Karpas-422 (cell line): ENCODE results near the gene CATSPER3. TPM values are rescaled to one million over a fixed set of nuclear protein-coding genes. Genes with fewer than 3 reads are reported as not detected.

ENCODE experiments used
- DNase-seq: peaks from one replicate; pipeline ENCODE4 v3.0.0-alpha.2; 2015
- H2AFZ ChIP-seq: fragments of 200-600 bp; sonication (generic); 2 replicates; pipeline ENCODE4 v1.6.1; 2014; ENCODE audit warnings: antibody characterized with exemption, low read length, mixed read lengths
- H3K27ac ChIP-seq: fragments of 200-600 bp; sonication (generic); 2 replicates; pipeline ENCODE4 v1.5.1; 2014; ENCODE audit warnings: mild to moderate bottlenecking, low read length, moderate library complexity
- H3K27me3 ChIP-seq: fragments of 200-600 bp; sonication (generic); 2 replicates; pipeline ENCODE4 v1.6.1; 2014; ENCODE audit warnings: low read length, mixed read lengths
- H3K36me3 ChIP-seq: fragments of 200-600 bp; sonication (generic); 2 replicates; pipeline ENCODE4 v1.6.1; 2014; ENCODE audit warnings: low read length, mixed read lengths; ENCODE audit not compliant: insufficient read depth
- H3K4me1 ChIP-seq: fragments of 200-600 bp; sonication (generic); 2 replicates; pipeline ENCODE4 v1.6.1; 2014; ENCODE audit warnings: mild to moderate bottlenecking, low read length, mixed read lengths
- H3K4me2 ChIP-seq: fragments of 200-600 bp; sonication (generic); 2 replicates; pipeline ENCODE4 v1.6.1; 2014; ENCODE audit warnings: low read length, low read depth, mild to moderate bottlenecking; ENCODE audit not compliant: poor library complexity, severe bottlenecking
- H3K4me3 ChIP-seq: fragments of 200-600 bp; sonication (generic); 2 replicates; pipeline ENCODE4 v1.5.1; 2014; ENCODE audit warnings: mild to moderate bottlenecking, antibody characterized with exemption, low read length, mixed read lengths
- H3K79me2 ChIP-seq: fragments of 200-600 bp; sonication (generic); 2 replicates; pipeline ENCODE4 v1.6.1; 2014; ENCODE audit warnings: mild to moderate bottlenecking, low read length, mixed read lengths
- H3K9ac ChIP-seq: fragments of 200-600 bp; sonication (generic); 2 replicates; pipeline ENCODE4 v1.6.0; 2014; ENCODE audit warnings: low read length
- H3K9me2 ChIP-seq: fragments of 200-600 bp; sonication (generic), shearing (Covaris generic); replicated peaks from 2 replicates; pipeline ENCODE4 v1.6.0; 2014; ENCODE audit warnings: mild to moderate bottlenecking, low read length, moderate library complexity; ENCODE audit not compliant: insufficient read depth
- H3K9me3 ChIP-seq: fragments of 300-700, 200-600 bp; sonication (generic); 2 replicates; pipeline ENCODE4 v1.6.1; 2014; ENCODE audit warnings: low read length, mixed read lengths
- H4K20me1 ChIP-seq: fragments of 200-600 bp; sonication (generic); 2 replicates; pipeline ENCODE4 v1.6.1; 2014; ENCODE audit warnings: mild to moderate bottlenecking, antibody characterized with exemption, low read length, low read depth; ENCODE audit not compliant: insufficient read depth
- total RNA-seq: library from RNA; depleted of rRNA; stranded (reverse); fragments of >200 nt; shearing (Covaris generic); gene quantifications from 2 replicates; pipeline ENCODE4 v1.2.3, GENCODE V29; 2014; ENCODE audit warnings: low replicate concordance

Gene CATSPER3
- total RNA-seq, 1 experiment from 2014 or later, result not detected

DNA sequence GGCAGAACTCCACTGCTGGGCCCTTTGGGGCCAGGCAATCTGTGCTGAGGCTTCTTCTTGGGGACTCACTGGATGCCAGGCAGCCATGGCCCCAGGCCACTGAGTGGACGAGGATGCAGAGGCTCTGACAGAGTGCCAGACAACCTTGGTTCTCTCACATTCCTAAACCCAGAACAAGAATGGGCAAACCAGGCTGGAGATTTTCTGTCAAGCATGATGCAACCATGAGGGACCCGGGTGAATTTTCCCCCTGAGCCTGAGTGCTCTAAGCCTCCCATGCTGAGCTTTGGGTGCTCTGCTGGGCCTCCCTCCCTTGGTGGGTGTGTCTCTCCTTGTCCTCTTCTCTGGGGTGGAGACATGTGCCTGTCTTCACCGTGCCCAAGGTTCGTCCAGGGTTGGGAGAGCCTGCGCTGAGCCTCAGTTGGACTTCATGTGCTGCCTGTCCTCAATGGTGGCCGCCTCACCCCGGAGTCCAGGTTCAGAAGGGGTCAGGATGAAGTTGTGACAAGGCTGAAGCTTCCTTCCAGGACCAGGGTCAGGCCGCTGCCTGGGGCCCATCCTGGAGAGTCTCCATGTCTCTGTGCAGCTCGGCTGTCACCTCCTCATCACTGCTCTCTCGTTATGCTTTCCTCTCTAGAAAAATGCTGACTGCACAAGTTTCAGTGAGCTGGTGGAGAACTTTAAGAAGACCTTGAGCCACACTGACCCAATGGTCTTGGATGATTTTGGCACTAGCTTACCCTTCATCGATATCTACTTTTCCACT is 42.2 kb downstream of the CATSPER3 start:
- Histone ChIP-seq H3K4me2 (no peak overlapping the region), H3K9me2 (no peaks in the 10 kb centered on the region), H3K9me3 (no peaks in the 10 kb centered on the region), H2AFZ (no peak overlapping the region), H3K4me3 (no peak overlapping the region), H4K20me1 (no peaks in the 10 kb centered on the region), H3K79me2 (no peaks in the 10 kb centered on the region), H3K27ac (no peak overlapping the region), H3K4me1 (peaks cover 2% of the 10 kb centered on the region), H3K9ac (no peak overlapping the region), H3K27me3 (no peaks in the 10 kb centered on the region), H3K36me3 (no peaks in the 10 kb centered on the region)
- DNase-seq, result no peak

DNA sequence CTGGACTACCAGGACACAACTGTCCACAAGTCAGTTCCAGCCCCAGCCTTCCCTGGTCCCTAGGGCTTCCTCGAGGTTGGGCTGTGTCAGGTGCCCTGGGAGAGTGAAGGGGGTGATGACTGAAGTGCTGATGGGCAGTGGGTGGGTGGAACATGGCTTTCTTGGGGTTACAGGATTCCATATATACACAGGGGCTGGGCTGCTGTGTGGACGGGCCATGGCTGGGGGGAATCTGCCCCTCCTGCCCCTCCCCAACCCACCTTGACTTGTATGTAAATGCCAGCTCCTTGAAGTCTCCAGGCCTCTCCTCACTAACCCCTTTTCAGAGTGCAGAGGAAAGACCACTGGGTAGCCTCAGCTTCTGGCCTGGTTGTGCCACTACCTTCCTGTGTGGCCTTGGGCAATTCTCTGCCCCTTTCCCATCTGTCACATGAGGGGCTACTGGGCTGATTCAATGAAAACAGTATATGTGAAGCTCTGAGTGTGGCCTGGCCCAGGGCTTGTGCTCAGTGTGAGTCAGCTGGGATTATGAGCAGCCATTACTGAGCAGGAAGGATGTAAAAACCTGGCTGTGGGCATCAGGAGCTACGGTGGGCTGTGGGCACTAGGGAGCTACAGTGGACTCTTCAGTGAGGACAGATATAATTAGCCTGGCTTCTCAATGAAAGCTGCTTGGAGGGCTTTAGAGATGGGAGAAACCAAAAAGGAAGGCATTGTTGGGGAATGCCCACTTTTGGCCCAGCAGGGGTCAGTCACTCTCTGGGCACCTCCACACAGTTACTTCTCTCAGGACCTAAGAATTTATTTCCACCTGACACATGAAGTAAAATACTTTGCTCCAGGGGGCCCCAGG is 43.0 kb downstream of the CATSPER3 start:
- H3K27ac ChIP-seq, result no peak overlapping the region
- H3K27me3 ChIP-seq, result no peaks in the 10 kb centered on the region
- no peaks in the 10 kb centered on the region for H3K36me3 ChIP-seq
- no peak overlapping the region for H2AFZ ChIP-seq
- no peak overlapping the region for H3K4me2 ChIP-seq
- H3K9me2 ChIP-seq, result no peaks in the 10 kb centered on the region
- no peak for DNase-seq
- H4K20me1 ChIP-seq, result no peaks in the 10 kb centered on the region
- peaks cover 4% of the 10 kb centered on the region for H3K4me1 ChIP-seq
- no peak overlapping the region for H3K4me3 ChIP-seq
- no peak overlapping the region for H3K9ac ChIP-seq
- H3K79me2 ChIP-seq, result no peaks in the 10 kb centered on the region
- H3K9me3 ChIP-seq, result no peaks in the 10 kb centered on the region

DNA sequence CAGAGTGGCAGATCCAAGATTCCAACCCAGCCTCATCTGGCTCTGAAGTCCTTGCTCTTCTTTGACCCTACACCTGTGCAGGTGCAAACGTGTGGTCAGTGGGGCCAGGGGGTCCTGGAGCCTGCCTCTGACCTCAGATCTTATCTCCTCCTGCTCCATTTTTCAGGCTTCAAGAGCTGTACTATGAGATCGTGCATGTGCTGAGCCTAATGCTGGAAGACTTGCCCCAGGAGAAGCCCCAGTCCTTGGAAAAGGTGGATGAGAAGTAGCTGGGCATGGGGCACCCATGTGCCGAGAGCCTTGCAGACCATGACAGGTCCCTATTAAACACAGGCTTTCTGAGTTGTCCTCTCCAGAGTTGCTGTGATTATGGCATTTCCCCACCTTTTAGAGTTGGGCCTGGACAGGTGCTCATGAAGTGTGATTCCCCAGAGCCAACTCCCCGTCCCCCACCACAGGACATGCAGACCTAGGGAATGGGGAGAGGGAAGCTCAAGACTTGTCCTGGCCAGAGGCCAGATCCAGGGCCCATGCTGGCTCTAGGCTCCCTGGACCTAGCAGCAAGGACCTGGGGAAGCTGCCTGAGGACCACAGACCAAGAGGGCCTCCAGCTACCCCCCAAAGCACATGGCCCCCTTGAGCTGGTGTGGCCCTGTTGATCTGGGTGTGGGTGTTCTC is 43.8 kb downstream of the CATSPER3 start:
- Histone ChIP-seq H3K4me3 (no peak overlapping the region), H3K27ac (no peak overlapping the region), H3K4me1 (peaks cover 4% of the 10 kb centered on the region), H2AFZ (no peak overlapping the region), H4K20me1 (no peaks in the 10 kb centered on the region), H3K27me3 (no peaks in the 10 kb centered on the region), H3K9ac (no peak overlapping the region), H3K9me3 (no peaks in the 10 kb centered on the region), H3K9me2 (no peaks in the 10 kb centered on the region), H3K4me2 (no peak overlapping the region), H3K36me3 (peaks cover 3% of the 10 kb centered on the region; the same call in 1 of the 2 replicates), H3K79me2 (no peaks in the 10 kb centered on the region)
- DNase-seq, result no peak

DNA sequence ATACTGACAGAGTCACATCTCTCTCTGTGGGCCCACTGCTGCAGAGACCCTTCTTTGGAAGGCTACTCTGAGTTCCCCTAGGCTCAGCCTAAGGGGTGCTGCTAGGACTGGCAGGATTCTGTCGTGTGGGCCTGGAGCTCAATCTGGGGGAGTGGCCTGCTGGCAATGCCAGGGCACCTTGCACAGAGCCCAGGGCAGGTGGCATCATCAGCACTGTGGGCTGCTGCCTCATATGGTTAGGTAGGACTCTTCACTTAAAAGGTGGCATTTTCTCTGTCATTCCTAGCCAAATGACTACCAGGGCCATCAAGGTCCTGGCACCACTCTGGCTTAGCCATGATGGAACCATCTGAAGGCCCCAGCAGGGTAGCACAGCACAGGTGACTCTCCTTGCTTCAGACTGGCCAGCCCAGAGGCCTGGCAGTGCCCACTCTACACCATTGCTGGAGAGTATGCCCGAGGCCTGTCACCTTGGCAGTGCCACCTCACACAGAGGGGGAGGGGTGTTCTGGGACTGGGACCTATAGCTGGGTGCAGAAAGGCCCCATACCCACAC is 44.4 kb downstream of the CATSPER3 start:
- H3K4me2 ChIP-seq, result no peak overlapping the region
- H3K36me3 ChIP-seq, result peaks cover 4% of the 10 kb centered on the region; the same call in 1 of the 2 replicates
- H3K27me3 ChIP-seq, result no peaks in the 10 kb centered on the region
- H4K20me1 ChIP-seq, result no peaks in the 10 kb centered on the region
- H3K27ac ChIP-seq, result no peak overlapping the region
- no peak overlapping the region for H3K9ac ChIP-seq
- H2AFZ ChIP-seq, result no peak overlapping the region
- no peaks in the 10 kb centered on the region for H3K9me3 ChIP-seq
- H3K9me2 ChIP-seq, result no peaks in the 10 kb centered on the region
- no peak overlapping the region for H3K4me3 ChIP-seq
- H3K79me2 ChIP-seq, result no peaks in the 10 kb centered on the region
- H3K4me1 ChIP-seq, result peaks cover 4% of the 10 kb centered on the region
- no peak for DNase-seq

DNA sequence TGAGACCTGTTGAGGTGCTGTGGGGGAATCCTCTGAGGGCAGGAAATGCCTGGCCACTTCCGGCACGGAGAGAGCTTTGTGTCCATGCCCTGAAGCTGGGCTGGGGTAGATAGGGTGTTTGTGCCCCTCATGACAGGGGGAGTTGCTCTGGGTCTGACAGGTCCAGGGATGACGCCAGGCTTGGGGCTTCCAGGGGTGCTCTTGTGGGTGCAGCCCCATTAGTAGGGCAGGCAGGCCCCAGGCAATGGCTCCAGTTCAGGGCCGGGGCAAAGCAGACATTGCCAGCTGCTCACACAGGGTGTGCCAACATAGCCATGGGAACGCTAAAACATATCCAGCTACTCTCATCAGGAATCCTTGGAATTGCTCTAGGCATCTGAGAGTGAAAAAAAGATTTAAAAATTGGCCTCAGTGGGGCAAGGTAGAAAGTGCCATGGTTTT is 45.3 kb downstream of the CATSPER3 start:
- Histone ChIP-seq H2AFZ (no peak overlapping the region), H3K4me1 (peaks cover 4% of the 10 kb centered on the region), H3K9me3 (no peaks in the 10 kb centered on the region), H3K79me2 (no peaks in the 10 kb centered on the region), H4K20me1 (no peaks in the 10 kb centered on the region), H3K9me2 (no peaks in the 10 kb centered on the region), H3K36me3 (peaks cover 4% of the 10 kb centered on the region; the same call in 1 of the 2 replicates), H3K4me3 (no peak overlapping the region), H3K4me2 (no peak overlapping the region), H3K9ac (no peak overlapping the region), H3K27ac (no peak overlapping the region), H3K27me3 (no peaks in the 10 kb centered on the region)
- DNase-seq, result no peak

DNA sequence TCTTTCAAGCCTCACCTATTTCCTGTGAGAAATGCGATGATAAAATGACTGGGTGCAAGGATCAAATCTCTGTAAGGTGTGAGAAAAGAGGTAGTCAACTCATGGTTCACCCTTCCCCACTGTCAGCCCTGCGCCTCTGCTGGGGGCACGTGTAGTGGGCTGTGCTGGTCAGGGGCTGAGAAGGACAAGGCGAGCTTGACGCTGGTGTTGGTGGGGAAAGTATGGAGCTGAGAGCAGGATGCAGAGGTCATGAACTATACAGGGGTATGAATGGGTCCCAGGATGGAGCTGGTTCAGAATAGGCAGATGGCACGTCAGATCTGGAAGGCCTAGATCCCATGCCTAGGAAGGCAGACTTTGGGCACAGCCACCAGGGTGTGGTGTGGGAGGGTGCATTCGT is 45.7 kb downstream of the CATSPER3 start:
- no peak overlapping the region for H3K27ac ChIP-seq
- H4K20me1 ChIP-seq, result no peaks in the 10 kb centered on the region
- no peaks in the 10 kb centered on the region for H3K9me3 ChIP-seq
- H3K9ac ChIP-seq, result no peak overlapping the region
- no peaks in the 10 kb centered on the region for H3K9me2 ChIP-seq
- no peak for DNase-seq
- no peaks in the 10 kb centered on the region for H3K79me2 ChIP-seq
- H3K36me3 ChIP-seq, result peaks cover 4% of the 10 kb centered on the region; the same call in 1 of the 2 replicates
- no peak overlapping the region for H3K4me3 ChIP-seq
- H2AFZ ChIP-seq, result no peak overlapping the region
- H3K27me3 ChIP-seq, result no peaks in the 10 kb centered on the region
- no peak overlapping the region for H3K4me2 ChIP-seq
- H3K4me1 ChIP-seq, result peaks cover 4% of the 10 kb centered on the region

DNA sequence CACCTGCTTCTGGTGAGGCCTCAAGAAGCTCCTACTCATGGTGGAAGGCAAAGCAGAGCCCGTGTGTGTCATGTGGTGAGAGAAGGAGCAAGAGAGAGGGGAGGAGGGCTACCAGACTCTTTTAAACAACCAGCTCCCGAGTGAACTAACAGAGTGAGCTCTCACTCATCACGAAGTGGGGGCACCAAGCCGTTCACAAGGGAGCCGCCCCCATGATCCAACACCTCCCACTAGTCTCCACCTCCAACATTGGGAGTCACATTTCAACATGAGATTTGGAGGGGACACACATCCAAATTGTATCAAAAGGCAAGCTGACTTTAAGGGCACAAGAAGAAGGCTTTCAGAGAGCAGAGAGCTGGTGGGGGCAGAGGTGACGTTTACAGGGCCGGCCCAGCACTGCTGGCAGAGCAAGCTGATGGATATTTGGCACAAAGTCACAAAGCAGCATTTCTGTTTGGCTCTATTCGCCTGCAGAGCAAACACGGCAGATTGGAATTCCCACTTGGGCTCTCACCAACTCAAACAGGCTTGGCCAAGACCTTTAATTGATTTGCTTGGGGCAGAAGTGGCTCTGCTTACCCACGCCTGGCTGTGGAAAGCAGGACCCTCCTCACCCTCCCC is 46.4 kb downstream of the CATSPER3 start:
- no peak overlapping the region for H3K4me3 ChIP-seq
- no peaks in the 10 kb centered on the region for H3K79me2 ChIP-seq
- H3K27me3 ChIP-seq, result no peaks in the 10 kb centered on the region
- peaks cover 4% of the 10 kb centered on the region; the same call in 1 of the 2 replicates for H3K36me3 ChIP-seq
- no peak overlapping the region for H3K9ac ChIP-seq
- no peaks in the 10 kb centered on the region for H3K9me2 ChIP-seq
- no peak overlapping the region for H3K4me2 ChIP-seq
- DNase-seq, result no peak
- no peaks in the 10 kb centered on the region for H3K9me3 ChIP-seq
- H3K4me1 ChIP-seq, result peaks cover 5% of the 10 kb centered on the region
- H2AFZ ChIP-seq, result no peak overlapping the region
- H3K27ac ChIP-seq, result no peak overlapping the region
- no peaks in the 10 kb centered on the region for H4K20me1 ChIP-seq
